ENCODE data around the gene TMEM163. TPM values are rescaled to one million over a fixed set of nuclear protein-coding genes. Genes with fewer than 3 reads are reported as not detected.
"Not testable (repeated sequence)": the region's sequence is repeated elsewhere in the genome, so short reads cannot be mapped to it uniquely, and the experiment has no call there.

TMEM163 gene
- total and polyA plus RNA-seq, 2 experiments from 2014 or later, result 1.1 TPM

DNA sequence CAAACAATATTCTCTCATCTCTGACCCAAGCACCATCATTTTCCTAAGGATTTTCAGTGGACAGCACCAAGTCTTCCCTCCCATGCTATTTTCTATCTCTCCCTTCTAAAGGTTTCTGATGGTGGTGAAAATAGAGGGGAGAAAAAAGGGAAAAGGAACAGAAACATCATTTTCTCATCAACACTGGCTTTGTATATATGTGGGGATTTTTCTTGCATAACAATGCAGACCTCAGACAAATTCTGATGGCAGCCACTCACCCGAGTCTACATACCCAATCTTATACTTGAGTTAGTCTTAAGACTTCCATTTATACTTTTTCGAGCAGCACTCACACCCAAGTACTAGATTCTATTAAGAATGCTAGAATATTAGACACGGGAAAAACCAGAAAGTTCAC, 95.8 kb downstream of the TMEM163 start:
- no peak for TF ChIP-seq EZH2 (IDR thresholded peaks at IDR 0.05; ENCODE audit: borderline replicate concordance)
- no peak for TF ChIP-seq EZH2phosphoT487 (IDR thresholded peaks at IDR 0.05; ENCODE audit: low read depth, severe bottlenecking, unreplicated experiment)
- TF ChIP-seq, protein P1, sequence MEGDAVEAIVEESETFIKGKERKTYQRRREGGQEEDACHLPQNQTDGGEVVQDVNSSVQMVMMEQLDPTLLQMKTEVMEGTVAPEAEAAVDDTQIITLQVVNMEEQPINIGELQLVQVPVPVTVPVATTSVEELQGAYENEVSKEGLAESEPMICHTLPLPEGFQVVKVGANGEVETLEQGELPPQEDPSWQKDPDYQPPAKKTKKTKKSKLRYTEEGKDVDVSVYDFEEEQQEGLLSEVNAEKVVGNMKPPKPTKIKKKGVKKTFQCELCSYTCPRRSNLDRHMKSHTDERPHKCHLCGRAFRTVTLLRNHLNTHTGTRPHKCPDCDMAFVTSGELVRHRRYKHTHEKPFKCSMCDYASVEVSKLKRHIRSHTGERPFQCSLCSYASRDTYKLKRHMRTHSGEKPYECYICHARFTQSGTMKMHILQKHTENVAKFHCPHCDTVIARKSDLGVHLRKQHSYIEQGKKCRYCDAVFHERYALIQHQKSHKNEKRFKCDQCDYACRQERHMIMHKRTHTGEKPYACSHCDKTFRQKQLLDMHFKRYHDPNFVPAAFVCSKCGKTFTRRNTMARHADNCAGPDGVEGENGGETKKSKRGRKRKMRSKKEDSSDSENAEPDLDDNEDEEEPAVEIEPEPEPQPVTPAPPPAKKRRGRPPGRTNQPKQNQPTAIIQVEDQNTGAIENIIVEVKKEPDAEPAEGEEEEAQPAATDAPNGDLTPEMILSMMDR (IDR thresholded peaks at IDR 0.05; ENCODE audit: poor library complexity), result no peak
- H3K9me2 ChIP-seq (replicated peaks; ENCODE audit: insufficient read depth), result no peaks in the 10 kb centered on the region
- no peaks in the 10 kb centered on the region for H3K4me1 ChIP-seq (ENCODE audit: insufficient read depth)
- no peaks in the 10 kb centered on the region for H3K79me2 ChIP-seq
- DNase-seq (ENCODE audit: low spot score), result no peak
- H3K36me3 ChIP-seq (replicated peaks; ENCODE audit: insufficient read depth, low read depth), result no peaks in the 10 kb centered on the region
- WGBS (ENCODE audit: low lambda C conversion rate, missing lambda C conversion rate), result 83% methylated on average over 3 of the region's 3 CpGs
- H3K4me3 ChIP-seq, result no peak overlapping the region
- H3K9me3 ChIP-seq (ENCODE audit: low read depth), result no peaks in the 10 kb centered on the region
- no peak overlapping the region for H3K27ac ChIP-seq
- no peak overlapping the region for H2AFZ ChIP-seq
- no peak overlapping the region for H3K4me2 ChIP-seq
- H3K27me3 ChIP-seq, result no peaks in the 10 kb centered on the region
- H4K20me1 ChIP-seq (ENCODE audit: insufficient read depth, poor library complexity, severe bottlenecking), result no peaks in the 10 kb centered on the region

DNA sequence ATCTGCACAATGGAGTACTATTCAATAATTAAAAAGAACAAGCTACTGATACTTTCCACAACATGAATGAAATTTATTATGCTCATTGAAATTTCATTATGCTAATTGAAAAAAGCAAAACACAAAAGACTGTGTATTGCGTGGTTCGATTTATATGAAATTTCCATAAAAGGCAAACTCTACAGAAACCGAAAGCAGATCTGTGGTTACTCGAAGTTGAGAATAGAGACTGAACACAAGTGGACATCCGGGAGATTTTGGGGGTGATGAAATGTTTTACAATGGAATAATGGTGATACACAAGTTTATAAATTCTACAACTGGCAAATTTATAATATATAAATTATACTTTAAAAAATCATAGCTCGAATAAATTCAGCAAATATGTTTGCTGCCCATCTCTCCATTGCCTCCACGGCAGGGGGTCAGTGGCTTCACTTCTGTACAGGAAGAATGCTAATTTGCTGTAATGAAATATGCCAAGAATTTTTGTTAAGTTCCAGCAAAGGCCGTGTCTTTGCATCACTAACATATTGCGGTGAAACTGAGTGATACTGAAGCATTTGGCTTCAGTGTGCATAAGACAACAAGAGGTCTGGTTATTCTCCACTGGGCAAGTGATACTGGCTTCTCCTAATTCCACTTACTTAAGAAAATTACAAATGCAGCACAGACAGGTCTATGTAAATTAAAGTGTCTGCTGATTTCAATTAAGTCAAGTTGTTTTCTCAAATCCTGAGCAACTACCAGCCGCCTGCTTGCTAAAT, 96.7 kb downstream of the TMEM163 start:
- H3K4me2 ChIP-seq, result no peak overlapping the region
- no peak overlapping the region for H2AFZ ChIP-seq
- no peak overlapping the region for H3K4me3 ChIP-seq
- WGBS (ENCODE audit: low lambda C conversion rate, missing lambda C conversion rate), result 79% methylated on average over 10 of the region's 10 CpGs
- no peaks in the 10 kb centered on the region for H3K9me3 ChIP-seq (ENCODE audit: low read depth)
- no peak overlapping the region for H3K27ac ChIP-seq
- H3K36me3 ChIP-seq (replicated peaks; ENCODE audit: insufficient read depth, low read depth), result no peaks in the 10 kb centered on the region
- H3K4me1 ChIP-seq (ENCODE audit: insufficient read depth), result no peaks in the 10 kb centered on the region
- no peaks in the 10 kb centered on the region for H3K79me2 ChIP-seq
- TF ChIP-seq EZH2 (IDR thresholded peaks at IDR 0.05; ENCODE audit: borderline replicate concordance) (no peak), EZH2phosphoT487 (IDR thresholded peaks at IDR 0.05; ENCODE audit: low read depth, severe bottlenecking, unreplicated experiment) (no peak)
- TF ChIP-seq, protein P1 (IDR thresholded peaks at IDR 0.05; ENCODE audit: poor library complexity), result no peak
- DNase-seq (ENCODE audit: low spot score), result no peak
- H3K9me2 ChIP-seq (replicated peaks; ENCODE audit: insufficient read depth), result no peaks in the 10 kb centered on the region
- no peaks in the 10 kb centered on the region for H4K20me1 ChIP-seq (ENCODE audit: insufficient read depth, poor library complexity, severe bottlenecking)
- H3K27me3 ChIP-seq, result no peaks in the 10 kb centered on the region

DNA sequence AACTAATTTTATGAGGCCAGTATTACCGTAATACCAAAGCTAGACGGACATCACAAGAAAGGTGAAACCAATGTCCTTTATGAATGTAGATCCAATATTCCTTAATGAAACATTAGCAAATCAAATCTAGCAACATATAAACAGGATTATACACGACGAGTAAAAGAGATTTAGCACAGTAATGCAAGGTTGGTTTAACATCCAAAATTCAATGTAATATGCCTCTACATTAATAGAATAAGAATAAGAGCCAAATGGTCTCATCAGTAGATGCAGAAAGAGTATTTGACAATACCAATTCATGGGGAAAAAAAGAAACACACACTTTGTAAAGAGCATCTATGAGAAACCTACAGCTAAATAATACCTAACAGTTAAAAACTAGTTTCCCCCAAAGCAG, 99.5 kb downstream of the TMEM163 start:
- WGBS (ENCODE audit: low lambda C conversion rate, missing lambda C conversion rate), result 94% methylated on average over 4 of the region's 4 CpGs
- Histone ChIP-seq H3K27ac (no peak overlapping the region), H3K9me3 (ENCODE audit: low read depth) (no peaks in the 10 kb centered on the region), H3K27me3 (no peaks in the 10 kb centered on the region), H2AFZ (no peak overlapping the region), H3K4me3 (no peak overlapping the region), H3K9me2 (replicated peaks; ENCODE audit: insufficient read depth) (no peaks in the 10 kb centered on the region), H3K79me2 (no peaks in the 10 kb centered on the region), H4K20me1 (ENCODE audit: insufficient read depth, poor library complexity, severe bottlenecking) (no peaks in the 10 kb centered on the region), H3K4me2 (no peak overlapping the region), H3K4me1 (ENCODE audit: insufficient read depth) (no peaks in the 10 kb centered on the region), H3K36me3 (replicated peaks; ENCODE audit: insufficient read depth, low read depth) (no peaks in the 10 kb centered on the region)
- TF ChIP-seq, protein P1 (IDR thresholded peaks at IDR 0.05; ENCODE audit: poor library complexity), result no peak
- no peak for TF ChIP-seq EZH2 (IDR thresholded peaks at IDR 0.05; ENCODE audit: borderline replicate concordance)
- TF ChIP-seq EZH2phosphoT487 (IDR thresholded peaks at IDR 0.05; ENCODE audit: low read depth, severe bottlenecking, unreplicated experiment), result no peak
- DNase-seq (ENCODE audit: low spot score), result no peak

DNA sequence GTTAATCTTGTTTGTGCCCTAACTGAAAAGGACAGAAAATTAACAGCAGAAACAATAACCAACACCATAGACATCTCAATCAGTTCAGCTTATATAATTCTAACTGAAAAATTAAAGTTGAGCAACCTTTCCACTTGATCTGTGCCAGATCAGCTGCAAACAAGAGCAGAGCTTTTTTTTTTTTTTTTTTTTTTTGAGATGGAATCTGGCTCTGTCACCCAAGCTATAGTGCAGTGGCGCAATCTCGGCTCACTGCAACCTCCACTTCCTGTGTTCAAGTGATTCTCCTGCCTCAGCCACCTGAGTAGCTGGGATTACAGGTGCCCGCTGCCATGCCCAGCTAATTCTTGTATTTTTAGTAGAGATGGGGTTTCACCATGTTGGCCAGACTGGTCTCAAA, 103.3 kb downstream of the TMEM163 start:
- H3K9me2 ChIP-seq (replicated peaks; ENCODE audit: insufficient read depth); H3K4me2 ChIP-seq; H3K27ac ChIP-seq; H3K4me1 ChIP-seq (ENCODE audit: insufficient read depth); H3K4me3 ChIP-seq; H2AFZ ChIP-seq; H3K9me3 ChIP-seq (ENCODE audit: low read depth); DNase-seq (ENCODE audit: low spot score); H3K36me3 ChIP-seq (replicated peaks; ENCODE audit: insufficient read depth, low read depth); H3K79me2 ChIP-seq; H4K20me1 ChIP-seq (ENCODE audit: insufficient read depth, poor library complexity, severe bottlenecking); H3K27me3 ChIP-seq: not testable (repeated sequence)
- 93% methylated on average over 3 of the region's 3 CpGs for WGBS (ENCODE audit: low lambda C conversion rate, missing lambda C conversion rate)

All from hepatocyte (in vitro differentiated cells).